ENCODE results near the gene GKN2.

DNA sequence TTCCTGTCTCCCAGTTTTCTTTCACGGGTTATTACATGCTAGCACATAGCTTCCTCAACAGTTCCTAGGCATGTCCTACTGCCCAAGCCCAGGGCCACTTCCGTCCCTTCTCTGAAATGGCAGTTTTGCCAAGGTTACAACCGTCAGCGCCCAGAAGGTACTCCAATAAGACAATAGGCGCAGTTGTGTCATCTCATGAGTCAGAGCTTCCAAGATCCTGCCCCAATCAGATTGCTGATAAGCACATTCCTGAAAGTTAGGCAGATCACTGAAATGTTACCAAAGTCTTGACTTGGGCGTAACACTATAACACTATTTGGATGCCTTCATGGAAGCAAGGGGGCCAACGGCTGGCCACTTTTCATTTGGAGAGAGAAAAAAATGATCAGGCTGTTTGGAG is 34.2 kb downstream of the GKN2 start:
- TF ChIP-seq EP300 (IDR thresholded peaks at IDR 0.05; ENCODE audit: low read depth): no peak
- TF ChIP-seq POLR2A (IDR thresholded peaks at IDR 0.05): no peak
- no peak for TF ChIP-seq CTCF (IDR thresholded peaks at IDR 0.05)
